ENCODE data around the gene RRBP1. TPM values are rescaled to one million over a fixed set of nuclear protein-coding genes. Genes with fewer than 3 reads are reported as not detected.
A peak's percentile ranks its signal among the peaks of the same experiment; 100 is the strongest.
"Not testable (repeated sequence)": the region's sequence is repeated elsewhere in the genome, so short reads cannot be mapped to it uniquely, and the experiment has no call there.

The RRBP1 gene
- total RNA-seq, 6 donors from 2014 or later, result 143 to 256 (median 172) TPM

DNA sequence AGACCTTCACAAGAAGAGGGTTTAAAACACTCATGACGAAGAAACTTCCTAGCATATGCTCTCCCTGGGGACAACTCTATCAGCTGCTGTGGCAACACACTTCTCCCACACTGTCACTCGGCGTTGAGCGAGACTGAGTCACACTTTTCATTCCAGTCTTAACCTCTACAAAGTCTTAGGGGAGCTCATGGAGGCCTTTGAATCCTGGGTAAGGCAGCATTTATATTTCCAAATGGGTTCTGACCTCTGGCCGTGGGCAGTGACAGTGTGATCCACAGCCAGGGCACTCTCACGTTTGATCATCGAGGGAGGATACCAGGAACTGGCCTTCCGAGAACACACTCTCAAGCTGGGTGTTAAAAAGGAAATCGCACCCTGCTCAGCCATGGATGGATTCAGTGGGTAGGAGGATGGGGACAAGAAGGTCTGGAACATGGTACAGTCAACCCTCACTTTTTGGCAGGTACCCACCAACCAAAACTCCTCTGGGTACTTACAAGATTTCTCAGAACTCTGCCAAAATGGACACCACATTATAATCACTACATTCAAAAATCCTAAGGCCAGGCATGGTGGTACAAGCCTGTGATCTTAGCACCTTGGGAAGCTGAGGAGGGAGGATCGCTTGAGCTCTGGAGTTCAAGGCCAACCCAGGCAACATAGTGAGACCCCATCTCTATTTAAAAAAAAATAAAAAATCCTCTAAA lies 19.6 kb downstream of the RRBP1 start:
- no peak overlapping the region for H3K4me3 ChIP-seq
- peak overlapping the region in 2 of 4 donors; percentile 1 to 8 for H3K27ac ChIP-seq
- peaks cover 15 to 40% (median 26%) of the 10 kb centered on the region in 4 donors for H3K4me1 ChIP-seq
- H3K9me3 ChIP-seq, result peaks cover 0 to 8% (median 0%) of the 10 kb centered on the region in 4 donors
- ATAC-seq (ENCODE audit: low FRiP score in 2 of 2) (peak; percentile 25 to 88), DNase-seq (no peak)
- WGBS, 2 donors, result 53 to 66% methylated on average over 10 of the region's 10 CpGs
- peak in 1 of 4 donors; percentile 3 for TF ChIP-seq EP300 (IDR thresholded peaks at IDR 0.05)
- TF ChIP-seq, protein P1, sequence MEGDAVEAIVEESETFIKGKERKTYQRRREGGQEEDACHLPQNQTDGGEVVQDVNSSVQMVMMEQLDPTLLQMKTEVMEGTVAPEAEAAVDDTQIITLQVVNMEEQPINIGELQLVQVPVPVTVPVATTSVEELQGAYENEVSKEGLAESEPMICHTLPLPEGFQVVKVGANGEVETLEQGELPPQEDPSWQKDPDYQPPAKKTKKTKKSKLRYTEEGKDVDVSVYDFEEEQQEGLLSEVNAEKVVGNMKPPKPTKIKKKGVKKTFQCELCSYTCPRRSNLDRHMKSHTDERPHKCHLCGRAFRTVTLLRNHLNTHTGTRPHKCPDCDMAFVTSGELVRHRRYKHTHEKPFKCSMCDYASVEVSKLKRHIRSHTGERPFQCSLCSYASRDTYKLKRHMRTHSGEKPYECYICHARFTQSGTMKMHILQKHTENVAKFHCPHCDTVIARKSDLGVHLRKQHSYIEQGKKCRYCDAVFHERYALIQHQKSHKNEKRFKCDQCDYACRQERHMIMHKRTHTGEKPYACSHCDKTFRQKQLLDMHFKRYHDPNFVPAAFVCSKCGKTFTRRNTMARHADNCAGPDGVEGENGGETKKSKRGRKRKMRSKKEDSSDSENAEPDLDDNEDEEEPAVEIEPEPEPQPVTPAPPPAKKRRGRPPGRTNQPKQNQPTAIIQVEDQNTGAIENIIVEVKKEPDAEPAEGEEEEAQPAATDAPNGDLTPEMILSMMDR (IDR thresholded peaks at IDR 0.05), result no peak
- peak; percentile 5 to 26 for TF ChIP-seq POLR2AphosphoS5 (IDR thresholded peaks at IDR 0.05)
- H3K27me3 ChIP-seq, result no peaks in the 10 kb centered on the region
- H3K36me3 ChIP-seq, result peaks cover 0 to 22% (median 16%) of the 10 kb centered on the region in 4 donors

DNA sequence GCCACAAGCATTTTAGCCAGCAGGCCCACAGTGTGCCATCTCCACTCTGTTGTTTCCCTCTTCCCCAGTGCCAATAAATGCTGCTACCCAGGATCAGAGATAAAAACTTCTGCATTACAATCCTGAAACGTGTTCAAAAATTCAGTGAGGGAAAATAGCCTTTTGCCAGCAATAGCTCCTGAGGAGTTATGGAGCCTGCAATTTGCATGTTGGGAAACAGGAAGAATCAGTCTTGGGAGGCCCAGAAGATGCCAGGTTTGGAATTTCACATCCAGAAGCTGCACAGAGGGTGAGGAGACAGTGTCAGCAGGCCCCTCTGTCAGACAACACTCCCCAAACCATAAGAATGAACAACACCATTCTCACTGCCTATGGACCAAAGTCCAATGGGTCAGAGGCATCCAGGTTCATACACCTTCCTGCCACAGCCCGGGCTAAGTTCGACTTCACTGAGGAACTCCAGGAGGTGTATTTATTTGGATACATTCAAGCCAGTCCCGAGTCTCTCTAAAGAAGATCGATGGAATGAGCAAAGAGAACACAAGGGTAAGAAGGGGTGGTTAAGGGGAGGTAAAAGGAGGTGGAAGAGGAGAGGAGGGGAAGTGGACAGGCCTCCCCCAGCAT lies 20.8 kb downstream of the RRBP1 start:
- WGBS, 2 donors, result 68 to 85% methylated on average over 5 of the region's 5 CpGs
- Histone ChIP-seq H3K27ac (peak overlapping the region in 2 of 4 donors; percentile 3 to 52), H3K4me3 (no peak overlapping the region), H3K36me3 (peaks cover 0 to 30% (median 18%) of the 10 kb centered on the region in 4 donors), H3K27me3 (no peaks in the 10 kb centered on the region), H3K9me3 (peaks cover 0 to 8% (median 0%) of the 10 kb centered on the region in 4 donors), H3K4me1 (peaks cover 12 to 40% (median 24%) of the 10 kb centered on the region in 4 donors)
- TF ChIP-seq, protein P1 (IDR thresholded peaks at IDR 0.05), result no peak
- TF ChIP-seq EP300 (IDR thresholded peaks at IDR 0.05) (no peak), POLR2AphosphoS5 (IDR thresholded peaks at IDR 0.05) (no peak), POLR2A (IDR thresholded peaks at IDR 0.05) (no peak)
- DNase-seq (no peak), ATAC-seq (ENCODE audit: low FRiP score in 2 of 2) (no peak)

DNA sequence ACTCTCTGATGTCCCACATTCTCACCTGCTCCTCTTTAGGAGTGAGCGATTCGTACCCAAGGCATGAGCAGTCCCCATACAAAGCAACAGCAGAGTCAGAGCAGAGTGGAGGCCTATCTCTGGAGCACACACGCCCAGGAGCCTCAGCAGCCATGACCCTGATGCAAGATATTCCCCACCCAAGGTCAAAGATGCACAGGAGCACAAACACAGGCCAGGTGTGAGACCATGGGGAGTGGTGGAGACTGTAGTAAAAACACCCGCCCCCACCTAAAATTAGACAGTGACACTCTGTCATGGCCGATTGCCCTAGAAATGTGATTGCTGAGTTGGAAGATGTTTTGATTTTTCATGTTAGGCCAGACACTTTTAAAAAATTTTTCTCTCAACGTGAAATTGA lies 21.4 kb downstream of the RRBP1 start:
- TF ChIP-seq, protein P1 (IDR thresholded peaks at IDR 0.05), result no peak
- TF ChIP-seq POLR2A (IDR thresholded peaks at IDR 0.05), result no peak
- no peak for TF ChIP-seq EP300 (IDR thresholded peaks at IDR 0.05)
- TF ChIP-seq POLR2AphosphoS5 (IDR thresholded peaks at IDR 0.05), result no peak

DNA sequence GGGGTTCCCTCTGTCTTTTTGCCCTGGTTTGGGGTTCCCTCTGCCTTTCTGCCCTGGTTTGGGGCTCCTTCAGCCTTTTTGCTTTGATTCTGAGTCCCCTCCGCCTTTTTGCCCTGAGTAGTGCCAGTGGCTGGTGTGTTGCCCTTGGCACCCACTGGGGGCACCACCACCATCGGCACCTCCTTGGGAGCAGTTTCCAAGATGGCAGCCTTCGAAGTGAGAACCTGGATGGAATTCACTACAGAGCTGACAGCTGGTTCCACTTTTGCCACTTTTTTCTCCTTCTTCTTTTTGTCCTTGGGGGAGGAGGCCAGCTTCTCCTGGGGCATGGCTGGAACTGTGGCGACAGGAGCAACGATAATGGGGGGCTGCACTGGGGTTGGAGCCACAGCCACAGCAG lies 22.2 kb downstream of the RRBP1 start:
- Histone ChIP-seq H3K9me3 (peaks cover 0 to 8% (median 0%) of the 10 kb centered on the region in 4 donors), H3K4me3 (no peak overlapping the region), H3K27ac (peak overlapping the region in 2 of 4 donors; percentile 26 to 27), H3K36me3 (peaks cover 0 to 37% (median 22%) of the 10 kb centered on the region in 4 donors), H3K27me3 (no peaks in the 10 kb centered on the region), H3K4me1 (peaks cover 0 to 27% (median 19%) of the 10 kb centered on the region in 4 donors)
- DNase-seq, result no peak
- 100% methylated on average over 5 of the region's 5 CpGs for WGBS, 2 donors
- ATAC-seq (ENCODE audit: low FRiP score in 2 of 2), result no peak
- TF ChIP-seq, protein P1 (IDR thresholded peaks at IDR 0.05), result no peak
- no peak for TF ChIP-seq POLR2AphosphoS5 (IDR thresholded peaks at IDR 0.05)

More for the DNA sequence above, 21.4 kb downstream of the RRBP1 start:
- WGBS, 2 donors, result 86 to 87% methylated on average over 6 of the region's 6 CpGs
- peaks cover 0 to 8% (median 0%) of the 10 kb centered on the region in 4 donors for H3K9me3 ChIP-seq
- H3K4me3 ChIP-seq, result no peak overlapping the region
- ATAC-seq (ENCODE audit: low FRiP score in 2 of 2) (no peak), DNase-seq (no peak)
- no peak overlapping the region for H3K27ac ChIP-seq
- H3K36me3 ChIP-seq, result peaks cover 0 to 36% (median 22%) of the 10 kb centered on the region in 4 donors
- H3K4me1 ChIP-seq, result peaks cover 6 to 35% (median 20%) of the 10 kb centered on the region in 4 donors
- no peaks in the 10 kb centered on the region for H3K27me3 ChIP-seq

DNA sequence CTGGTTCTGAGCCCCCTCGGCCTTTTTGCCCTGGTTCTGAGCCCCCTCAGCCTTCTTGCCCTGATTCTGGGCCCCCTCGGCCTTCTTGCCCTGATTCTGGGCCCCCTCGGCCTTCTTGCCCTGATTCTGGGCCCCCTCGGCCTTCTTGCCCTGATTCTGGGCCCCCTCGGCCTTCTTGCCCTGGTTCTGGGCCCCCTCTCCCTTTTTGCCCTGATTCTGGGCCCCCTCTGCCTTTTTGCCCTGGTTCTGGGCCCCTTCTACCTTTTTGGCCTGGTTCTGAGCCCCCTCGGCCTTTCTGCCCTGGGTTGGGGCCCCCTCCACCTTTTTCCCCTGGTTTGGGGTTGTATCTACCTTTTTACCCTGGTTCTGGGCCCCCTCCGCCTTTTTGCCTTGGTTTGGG lies 22.7 kb downstream of the RRBP1 start:
- ATAC-seq (ENCODE audit: low FRiP score in 2 of 2); H3K4me3 ChIP-seq; H3K9me3 ChIP-seq; H3K27me3 ChIP-seq; DNase-seq: not testable (repeated sequence)
- peaks cover 0 to 27% (median 17%) of the 10 kb centered on the region in 4 donors for H3K4me1 ChIP-seq
- peaks cover 0 to 39% (median 22%) of the 10 kb centered on the region in 4 donors for H3K36me3 ChIP-seq
- WGBS, 2 donors, result 95 to 96% methylated on average over 6 to 7 of the region's 7 CpGs
- H3K27ac ChIP-seq, result peak overlapping the region in 2 of 4 donors; percentile 26 to 27
